ENCODE data around the gene SLC46A1. TPM values are rescaled to one million over a fixed set of nuclear protein-coding genes. Genes with fewer than 3 reads are reported as not detected.

SLC46A1 gene
- polyA plus RNA-seq, 1 donor from 2014 or later = 12.3 TPM

- Histone ChIP-seq H3K4me2 (ENCODE audit: low read length) (no peak within 1 kb of the TSS), H3K27ac (ENCODE audit: low read length) (no peak within 1 kb of the TSS), H3K9me2 (ENCODE audit: insufficient read depth, low read length) (no peaks in the 10 kb centered on the region), H3K9ac (ENCODE audit: low read length) (no peak within 1 kb of the TSS), H3K4me3 (ENCODE audit: low read length) (no peak within 1 kb of the TSS), H2AFZ (ENCODE audit: low read depth, low read length) (no peak within 1 kb of the TSS), H3K9me3 (ENCODE audit: low read length) (no peaks in the 10 kb centered on the region), H4K20me1 (ENCODE audit: insufficient read depth) (no peaks in the 10 kb centered on the region), H3K79me2 (replicated peaks; ENCODE audit: insufficient read depth, low read length) (no peaks in the 10 kb centered on the region), H3K27me3 (ENCODE audit: insufficient read depth, low read depth, low read length) (no peaks in the 10 kb centered on the region), H3K36me3 (ENCODE audit: insufficient read depth, low read length) (no peaks in the 10 kb centered on the region), H3F3A (ENCODE audit: insufficient read depth, low read length, poor library complexity, severe bottlenecking) (no peaks in the 10 kb centered on the region)
- no peak for TF ChIP-seq EZH2 (IDR thresholded peaks at IDR 0.05; ENCODE audit: borderline replicate concordance, insufficient read depth, low read length, poor library complexity, severe bottlenecking)
- TF ChIP-seq EP300 (conservative IDR thresholded peaks at IDR 0.05; ENCODE audit: poor library complexity, severe bottlenecking) = no peak
- TF ChIP-seq, protein P1, sequence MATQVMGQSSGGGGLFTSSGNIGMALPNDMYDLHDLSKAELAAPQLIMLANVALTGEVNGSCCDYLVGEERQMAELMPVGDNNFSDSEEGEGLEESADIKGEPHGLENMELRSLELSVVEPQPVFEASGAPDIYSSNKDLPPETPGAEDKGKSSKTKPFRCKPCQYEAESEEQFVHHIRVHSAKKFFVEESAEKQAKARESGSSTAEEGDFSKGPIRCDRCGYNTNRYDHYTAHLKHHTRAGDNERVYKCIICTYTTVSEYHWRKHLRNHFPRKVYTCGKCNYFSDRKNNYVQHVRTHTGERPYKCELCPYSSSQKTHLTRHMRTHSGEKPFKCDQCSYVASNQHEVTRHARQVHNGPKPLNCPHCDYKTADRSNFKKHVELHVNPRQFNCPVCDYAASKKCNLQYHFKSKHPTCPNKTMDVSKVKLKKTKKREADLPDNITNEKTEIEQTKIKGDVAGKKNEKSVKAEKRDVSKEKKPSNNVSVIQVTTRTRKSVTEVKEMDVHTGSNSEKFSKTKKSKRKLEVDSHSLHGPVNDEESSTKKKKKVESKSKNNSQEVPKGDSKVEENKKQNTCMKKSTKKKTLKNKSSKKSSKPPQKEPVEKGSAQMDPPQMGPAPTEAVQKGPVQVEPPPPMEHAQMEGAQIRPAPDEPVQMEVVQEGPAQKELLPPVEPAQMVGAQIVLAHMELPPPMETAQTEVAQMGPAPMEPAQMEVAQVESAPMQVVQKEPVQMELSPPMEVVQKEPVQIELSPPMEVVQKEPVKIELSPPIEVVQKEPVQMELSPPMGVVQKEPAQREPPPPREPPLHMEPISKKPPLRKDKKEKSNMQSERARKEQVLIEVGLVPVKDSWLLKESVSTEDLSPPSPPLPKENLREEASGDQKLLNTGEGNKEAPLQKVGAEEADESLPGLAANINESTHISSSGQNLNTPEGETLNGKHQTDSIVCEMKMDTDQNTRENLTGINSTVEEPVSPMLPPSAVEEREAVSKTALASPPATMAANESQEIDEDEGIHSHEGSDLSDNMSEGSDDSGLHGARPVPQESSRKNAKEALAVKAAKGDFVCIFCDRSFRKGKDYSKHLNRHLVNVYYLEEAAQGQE (IDR thresholded peaks at IDR 0.05; ENCODE audit: borderline replicate concordance) = no peak
- no peak for TF ChIP-seq SMC3 (conservative IDR thresholded peaks at IDR 0.05; ENCODE audit: poor library complexity)
- TF ChIP-seq TAF1 (IDR thresholded peaks at IDR 0.05; ENCODE audit: low read depth) = no peak
- no peak for TF ChIP-seq POLR2AphosphoS5 (IDR thresholded peaks at IDR 0.05)
- TF ChIP-seq, protein P2, sequence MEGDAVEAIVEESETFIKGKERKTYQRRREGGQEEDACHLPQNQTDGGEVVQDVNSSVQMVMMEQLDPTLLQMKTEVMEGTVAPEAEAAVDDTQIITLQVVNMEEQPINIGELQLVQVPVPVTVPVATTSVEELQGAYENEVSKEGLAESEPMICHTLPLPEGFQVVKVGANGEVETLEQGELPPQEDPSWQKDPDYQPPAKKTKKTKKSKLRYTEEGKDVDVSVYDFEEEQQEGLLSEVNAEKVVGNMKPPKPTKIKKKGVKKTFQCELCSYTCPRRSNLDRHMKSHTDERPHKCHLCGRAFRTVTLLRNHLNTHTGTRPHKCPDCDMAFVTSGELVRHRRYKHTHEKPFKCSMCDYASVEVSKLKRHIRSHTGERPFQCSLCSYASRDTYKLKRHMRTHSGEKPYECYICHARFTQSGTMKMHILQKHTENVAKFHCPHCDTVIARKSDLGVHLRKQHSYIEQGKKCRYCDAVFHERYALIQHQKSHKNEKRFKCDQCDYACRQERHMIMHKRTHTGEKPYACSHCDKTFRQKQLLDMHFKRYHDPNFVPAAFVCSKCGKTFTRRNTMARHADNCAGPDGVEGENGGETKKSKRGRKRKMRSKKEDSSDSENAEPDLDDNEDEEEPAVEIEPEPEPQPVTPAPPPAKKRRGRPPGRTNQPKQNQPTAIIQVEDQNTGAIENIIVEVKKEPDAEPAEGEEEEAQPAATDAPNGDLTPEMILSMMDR (IDR thresholded peaks at IDR 0.05; ENCODE audit: poor library complexity, severe bottlenecking) = no peak
- TF ChIP-seq RAD21 (conservative IDR thresholded peaks at IDR 0.05) = no peak
- no peak for TF ChIP-seq MXI1 (conservative IDR thresholded peaks at IDR 0.05; ENCODE audit: poor library complexity, severe bottlenecking)
Measured at GRCh38 chr17:28364665-28365363, 41.2 kb downstream of the SLC46A1 start, which contains the start of gene SEBOX. Gene SEBOX, minus strand, starts transcription at chr17:28365199. Its CDS starts 48 bp downstream, at chr17:28365151.

DNA sequence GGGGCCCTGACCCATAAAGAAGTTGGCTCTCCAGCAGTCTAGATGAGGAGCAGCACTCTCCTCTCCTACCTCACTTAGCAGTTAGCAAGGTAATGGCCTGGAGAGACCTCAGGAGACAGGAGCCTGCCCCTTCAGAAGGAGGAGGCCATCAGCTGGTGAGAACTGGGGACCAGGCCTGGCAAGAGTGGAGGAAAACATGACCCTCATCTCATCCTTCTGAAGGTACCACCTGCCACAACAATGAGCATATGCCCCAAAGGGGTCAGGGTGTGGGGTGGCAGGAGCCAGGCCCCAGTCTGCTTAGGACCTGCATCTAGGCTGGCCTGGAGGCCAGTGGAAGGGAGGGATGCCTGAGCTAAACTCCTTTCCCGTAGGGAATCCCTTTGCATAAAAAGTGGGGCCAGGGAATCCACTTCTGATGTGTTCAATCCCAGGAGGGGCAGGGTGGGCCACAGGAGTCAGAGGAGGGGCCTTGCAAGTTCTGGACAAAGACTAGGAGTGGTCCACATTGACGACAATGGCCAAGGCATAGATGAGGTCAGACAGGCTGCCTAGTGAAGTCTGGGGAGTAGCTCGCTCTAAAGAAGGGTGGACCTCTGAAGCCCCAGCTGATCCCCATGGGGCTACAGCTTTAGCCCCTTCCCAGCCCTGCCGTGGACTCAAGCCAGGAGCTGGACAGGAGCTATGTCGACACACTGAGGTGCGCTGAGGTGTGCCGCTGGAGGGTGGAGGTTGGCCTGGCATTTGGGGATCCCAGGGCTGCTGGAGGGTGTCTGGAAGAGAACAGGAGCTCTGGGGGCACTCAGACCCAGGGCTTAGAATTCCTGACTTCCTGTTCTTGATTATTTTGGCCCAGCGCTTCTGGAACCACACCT, 42.0 kb downstream of the SLC46A1 start:
- Histone ChIP-seq H3K27me3 (ENCODE audit: insufficient read depth, low read depth, low read length) (no peaks in the 10 kb centered on the region), H3K9ac (ENCODE audit: low read length) (no peak overlapping the region), H3K9me3 (ENCODE audit: low read length) (no peaks in the 10 kb centered on the region), H3K79me2 (replicated peaks; ENCODE audit: insufficient read depth, low read length) (peaks cover 2% of the 10 kb centered on the region), H4K20me1 (ENCODE audit: insufficient read depth) (no peaks in the 10 kb centered on the region), H3K4me2 (ENCODE audit: low read length) (no peak overlapping the region), H3F3A (ENCODE audit: insufficient read depth, low read length, poor library complexity, severe bottlenecking) (no peaks in the 10 kb centered on the region), H3K9me2 (ENCODE audit: insufficient read depth, low read length) (no peaks in the 10 kb centered on the region), H2AFZ (ENCODE audit: low read depth, low read length) (no peak overlapping the region), H3K4me3 (ENCODE audit: low read length) (no peak overlapping the region), H3K36me3 (ENCODE audit: insufficient read depth, low read length) (no peaks in the 10 kb centered on the region), H3K27ac (ENCODE audit: low read length) (no peak overlapping the region)
- no peak for TF ChIP-seq MXI1 (conservative IDR thresholded peaks at IDR 0.05; ENCODE audit: poor library complexity, severe bottlenecking)
- TF ChIP-seq TAF1 (IDR thresholded peaks at IDR 0.05; ENCODE audit: low read depth) = no peak
- TF ChIP-seq, protein P1 (IDR thresholded peaks at IDR 0.05; ENCODE audit: borderline replicate concordance) = no peak
- no peak for TF ChIP-seq RAD21 (conservative IDR thresholded peaks at IDR 0.05)
- TF ChIP-seq, protein P2 (IDR thresholded peaks at IDR 0.05; ENCODE audit: poor library complexity, severe bottlenecking) = no peak
- TF ChIP-seq POLR2AphosphoS5 (IDR thresholded peaks at IDR 0.05) = no peak
- TF ChIP-seq EZH2 (IDR thresholded peaks at IDR 0.05; ENCODE audit: borderline replicate concordance, insufficient read depth, low read length, poor library complexity, severe bottlenecking) = no peak
- TF ChIP-seq SMC3 (conservative IDR thresholded peaks at IDR 0.05; ENCODE audit: poor library complexity) = no peak
- TF ChIP-seq EP300 (conservative IDR thresholded peaks at IDR 0.05; ENCODE audit: poor library complexity, severe bottlenecking) = no peak
